Measurements from ENCODE around the gene AARS2.

GRCh38 chr6:44332585-44332984 is 19.4 kb upstream of the AARS2 start:
- TF ChIP-seq, protein P1, sequence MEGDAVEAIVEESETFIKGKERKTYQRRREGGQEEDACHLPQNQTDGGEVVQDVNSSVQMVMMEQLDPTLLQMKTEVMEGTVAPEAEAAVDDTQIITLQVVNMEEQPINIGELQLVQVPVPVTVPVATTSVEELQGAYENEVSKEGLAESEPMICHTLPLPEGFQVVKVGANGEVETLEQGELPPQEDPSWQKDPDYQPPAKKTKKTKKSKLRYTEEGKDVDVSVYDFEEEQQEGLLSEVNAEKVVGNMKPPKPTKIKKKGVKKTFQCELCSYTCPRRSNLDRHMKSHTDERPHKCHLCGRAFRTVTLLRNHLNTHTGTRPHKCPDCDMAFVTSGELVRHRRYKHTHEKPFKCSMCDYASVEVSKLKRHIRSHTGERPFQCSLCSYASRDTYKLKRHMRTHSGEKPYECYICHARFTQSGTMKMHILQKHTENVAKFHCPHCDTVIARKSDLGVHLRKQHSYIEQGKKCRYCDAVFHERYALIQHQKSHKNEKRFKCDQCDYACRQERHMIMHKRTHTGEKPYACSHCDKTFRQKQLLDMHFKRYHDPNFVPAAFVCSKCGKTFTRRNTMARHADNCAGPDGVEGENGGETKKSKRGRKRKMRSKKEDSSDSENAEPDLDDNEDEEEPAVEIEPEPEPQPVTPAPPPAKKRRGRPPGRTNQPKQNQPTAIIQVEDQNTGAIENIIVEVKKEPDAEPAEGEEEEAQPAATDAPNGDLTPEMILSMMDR (IDR thresholded peaks at IDR 0.05; ENCODE audit: low read depth, low read length, missing input control) = no peak
- no peak for TF ChIP-seq RAD21 (IDR thresholded peaks at IDR 0.05)
- TF ChIP-seq, protein P2, sequence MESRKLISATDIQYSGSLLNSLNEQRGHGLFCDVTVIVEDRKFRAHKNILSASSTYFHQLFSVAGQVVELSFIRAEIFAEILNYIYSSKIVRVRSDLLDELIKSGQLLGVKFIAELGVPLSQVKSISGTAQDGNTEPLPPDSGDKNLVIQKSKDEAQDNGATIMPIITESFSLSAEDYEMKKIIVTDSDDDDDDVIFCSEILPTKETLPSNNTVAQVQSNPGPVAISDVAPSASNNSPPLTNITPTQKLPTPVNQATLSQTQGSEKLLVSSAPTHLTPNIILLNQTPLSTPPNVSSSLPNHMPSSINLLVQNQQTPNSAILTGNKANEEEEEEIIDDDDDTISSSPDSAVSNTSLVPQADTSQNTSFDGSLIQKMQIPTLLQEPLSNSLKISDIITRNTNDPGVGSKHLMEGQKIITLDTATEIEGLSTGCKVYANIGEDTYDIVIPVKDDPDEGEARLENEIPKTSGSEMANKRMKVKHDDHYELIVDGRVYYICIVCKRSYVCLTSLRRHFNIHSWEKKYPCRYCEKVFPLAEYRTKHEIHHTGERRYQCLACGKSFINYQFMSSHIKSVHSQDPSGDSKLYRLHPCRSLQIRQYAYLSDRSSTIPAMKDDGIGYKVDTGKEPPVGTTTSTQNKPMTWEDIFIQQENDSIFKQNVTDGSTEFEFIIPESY (IDR thresholded peaks at IDR 0.05) = no peak
- no peak for TF ChIP-seq REST (IDR thresholded peaks at IDR 0.05)
- TF ChIP-seq EGR1 (IDR thresholded peaks at IDR 0.05; ENCODE audit: low read depth in 2 of 2) = no peak
- TF ChIP-seq GABPA (IDR thresholded peaks at IDR 0.05 in 1 of 2, conservative IDR thresholded peaks at IDR 0.05 in 1 of 2) = no peak
- TF ChIP-seq, protein P3, sequence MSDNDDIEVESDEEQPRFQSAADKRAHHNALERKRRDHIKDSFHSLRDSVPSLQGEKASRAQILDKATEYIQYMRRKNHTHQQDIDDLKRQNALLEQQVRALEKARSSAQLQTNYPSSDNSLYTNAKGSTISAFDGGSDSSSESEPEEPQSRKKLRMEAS (IDR thresholded peaks at IDR 0.05) = no peak
- no peak for TF ChIP-seq SP1 (IDR thresholded peaks at IDR 0.05)
- no peak for TF ChIP-seq JUND (IDR thresholded peaks at IDR 0.05)
- TF ChIP-seq YY1 (IDR thresholded peaks at IDR 0.05) = no peak
- no peak for TF ChIP-seq ATF3 (IDR thresholded peaks at IDR 0.05)
- no peak for TF ChIP-seq HNF4A (conservative IDR thresholded peaks at IDR 0.05)
- TF ChIP-seq TAF1 (conservative IDR thresholded peaks at IDR 0.05) = no peak
- no peak for TF ChIP-seq HNF4G (IDR thresholded peaks at IDR 0.05)
